GM12864 (cell line): ENCODE data around the gene TNIK.

Experiments
- DNase-seq: peaks from one replicate; pipeline ENCODE4 v3.0.0-alpha.2; 2011; ENCODE audit warnings: low read depth
- H3K4me3 ChIP-seq: 2 replicates; pipeline ENCODE4 v1.5.1; 2011; ENCODE audit warnings: mild to moderate bottlenecking, low read depth, low read length, control low read depth
- TF ChIP-seq, protein P1 (sequence below): IDR thresholded peaks from 2 replicates; pipeline ENCODE4 v1.5.1; 2011; ENCODE audit warnings: low read depth, mild to moderate bottlenecking, moderate library complexity, low read length, control low read depth, inconsistent platforms; ENCODE audit errors: missing control alignments

The TNIK gene

DNA sequence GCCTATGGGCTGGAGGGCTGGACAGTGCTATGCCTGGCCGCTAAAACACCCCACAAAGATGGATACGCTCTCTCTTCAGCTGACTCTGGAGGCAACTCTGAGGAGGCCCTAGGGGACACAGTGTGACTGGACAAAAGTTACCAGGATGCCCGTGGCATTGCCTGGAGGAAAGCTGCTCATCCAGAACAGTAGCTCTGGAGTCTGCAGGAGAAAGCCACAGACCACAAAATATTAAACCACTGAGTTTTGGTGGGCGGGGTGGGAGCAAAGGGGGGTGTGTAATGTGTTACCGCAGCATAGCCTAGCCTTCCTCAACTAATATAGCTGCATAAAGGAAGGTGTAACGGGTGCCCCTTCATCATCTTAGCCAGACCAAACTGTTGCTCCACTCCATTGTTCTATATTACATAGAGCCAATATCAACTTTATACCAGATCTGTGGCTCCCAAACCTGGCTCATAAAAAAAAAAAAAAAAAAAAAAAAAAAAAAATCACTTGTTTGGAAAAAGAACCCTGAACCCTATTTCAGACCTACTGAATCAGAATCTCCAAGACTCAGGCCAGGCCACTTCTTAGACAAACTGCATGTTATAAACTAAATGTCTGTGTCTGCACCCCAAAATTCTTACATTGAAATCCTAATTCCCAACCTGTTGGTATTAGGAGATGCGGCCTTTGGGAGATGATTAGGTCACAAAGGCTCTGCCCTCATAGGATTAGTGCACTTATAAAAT is 132.6 kb downstream of the TNIK start:
- H3K4me3 ChIP-seq: no peak overlapping the region
- TF ChIP-seq, protein P1, sequence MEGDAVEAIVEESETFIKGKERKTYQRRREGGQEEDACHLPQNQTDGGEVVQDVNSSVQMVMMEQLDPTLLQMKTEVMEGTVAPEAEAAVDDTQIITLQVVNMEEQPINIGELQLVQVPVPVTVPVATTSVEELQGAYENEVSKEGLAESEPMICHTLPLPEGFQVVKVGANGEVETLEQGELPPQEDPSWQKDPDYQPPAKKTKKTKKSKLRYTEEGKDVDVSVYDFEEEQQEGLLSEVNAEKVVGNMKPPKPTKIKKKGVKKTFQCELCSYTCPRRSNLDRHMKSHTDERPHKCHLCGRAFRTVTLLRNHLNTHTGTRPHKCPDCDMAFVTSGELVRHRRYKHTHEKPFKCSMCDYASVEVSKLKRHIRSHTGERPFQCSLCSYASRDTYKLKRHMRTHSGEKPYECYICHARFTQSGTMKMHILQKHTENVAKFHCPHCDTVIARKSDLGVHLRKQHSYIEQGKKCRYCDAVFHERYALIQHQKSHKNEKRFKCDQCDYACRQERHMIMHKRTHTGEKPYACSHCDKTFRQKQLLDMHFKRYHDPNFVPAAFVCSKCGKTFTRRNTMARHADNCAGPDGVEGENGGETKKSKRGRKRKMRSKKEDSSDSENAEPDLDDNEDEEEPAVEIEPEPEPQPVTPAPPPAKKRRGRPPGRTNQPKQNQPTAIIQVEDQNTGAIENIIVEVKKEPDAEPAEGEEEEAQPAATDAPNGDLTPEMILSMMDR: no peak
- DNase-seq: no peak

DNA sequence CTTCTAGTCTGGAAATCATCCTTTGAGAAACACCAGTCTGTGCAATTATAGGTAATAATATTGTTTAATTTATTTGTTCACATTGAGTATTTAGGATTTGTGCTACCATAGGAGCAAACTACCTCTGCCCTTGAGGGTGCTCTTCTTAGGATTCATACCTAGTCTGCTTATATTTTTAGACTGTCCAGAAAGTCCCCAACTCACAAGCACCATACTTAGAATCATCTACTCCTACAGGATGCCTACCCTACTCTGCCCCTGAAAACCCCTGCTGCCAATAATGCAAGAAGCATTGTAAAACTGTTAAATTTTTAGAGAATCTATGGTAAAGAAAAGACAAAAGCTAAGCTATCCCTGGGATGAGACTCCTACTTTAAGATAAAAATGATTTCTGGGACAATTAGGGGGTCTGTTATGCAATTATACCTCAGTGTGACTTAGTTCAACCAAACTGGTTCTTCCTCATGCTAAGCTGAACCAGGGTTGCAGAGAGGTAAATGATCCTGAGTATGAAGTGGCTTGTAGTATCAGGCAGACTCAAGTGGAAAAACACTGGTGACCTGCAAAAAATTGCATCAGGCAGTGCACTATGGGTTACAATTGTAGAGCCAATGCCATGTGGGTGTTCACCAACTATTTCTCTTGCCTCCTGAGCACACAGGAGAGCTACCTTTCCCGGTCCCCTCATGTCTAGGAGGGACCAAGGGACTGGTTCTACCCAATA is 133.3 kb downstream of the TNIK start:
- TF ChIP-seq, protein P1: no peak
- H3K4me3 ChIP-seq: no peak overlapping the region
- no peak for DNase-seq

DNA sequence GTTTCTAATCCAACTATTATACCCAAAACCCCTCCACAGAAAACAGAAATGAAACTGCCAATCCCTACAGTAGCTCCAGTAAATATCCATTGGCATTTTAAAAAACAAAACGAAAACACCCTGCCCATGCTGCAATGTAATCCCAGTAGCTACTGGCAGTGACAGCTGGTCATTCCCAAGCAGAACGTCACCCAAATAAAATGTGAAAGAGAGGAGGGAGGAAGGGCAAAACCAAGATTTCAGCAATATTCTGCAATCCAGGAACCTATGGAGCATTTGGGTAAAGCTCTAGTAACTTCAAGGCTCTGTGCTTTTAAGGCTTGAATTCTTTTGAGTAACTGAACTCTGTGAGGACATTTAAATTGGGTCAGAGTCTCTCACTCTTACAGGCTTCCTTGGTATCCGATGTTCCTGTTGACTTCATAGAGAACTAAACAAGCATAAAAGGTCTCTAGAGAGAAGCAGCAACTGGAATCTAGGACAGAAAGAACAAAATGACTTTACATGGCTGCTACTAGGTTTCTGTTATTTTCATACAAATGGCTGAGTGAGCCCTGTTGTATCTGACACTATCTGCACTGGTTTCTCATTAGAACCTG is 136.2 kb downstream of the TNIK start:
- DNase-seq: no peak
- no peak overlapping the region for H3K4me3 ChIP-seq
- TF ChIP-seq, protein P1: no peak

DNA sequence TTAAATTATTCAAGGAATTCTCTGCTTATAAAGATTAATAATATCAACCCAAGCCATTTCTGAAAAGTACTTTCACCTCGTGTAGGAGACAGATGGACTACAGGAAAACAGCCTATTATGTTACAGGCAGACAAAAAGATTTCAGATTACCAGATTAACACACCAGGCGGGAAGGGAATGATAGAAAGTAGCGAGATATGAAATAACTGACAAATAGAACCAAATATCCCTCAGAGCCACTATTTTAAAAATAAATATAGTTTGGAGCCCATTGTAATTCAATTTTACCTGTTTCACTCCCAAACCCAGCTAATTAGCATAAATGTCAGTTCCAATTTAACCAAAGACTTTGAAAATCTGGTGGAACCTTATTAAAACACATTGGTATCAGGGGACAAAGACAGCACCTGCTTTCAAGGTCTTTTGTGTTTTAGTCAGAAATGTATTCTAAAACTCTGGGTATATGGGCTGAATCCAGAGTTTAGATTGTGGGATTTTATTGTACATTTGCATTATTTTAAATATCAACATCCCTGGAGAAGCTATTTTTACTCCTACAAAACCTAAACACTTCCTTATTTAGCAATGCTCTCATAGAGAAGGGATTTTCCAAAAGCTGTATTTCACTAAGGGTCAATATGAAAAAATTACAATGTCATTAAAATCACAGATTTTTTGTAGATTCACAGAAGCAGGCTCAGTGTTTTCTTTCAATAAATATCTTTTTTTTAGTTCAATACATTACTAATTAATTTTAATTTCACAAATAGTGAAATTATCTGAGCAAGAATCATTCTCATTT is 138.4 kb downstream of the TNIK start:
- no peak overlapping the region for H3K4me3 ChIP-seq
- no peak for DNase-seq
- TF ChIP-seq, protein P1: no peak

DNA sequence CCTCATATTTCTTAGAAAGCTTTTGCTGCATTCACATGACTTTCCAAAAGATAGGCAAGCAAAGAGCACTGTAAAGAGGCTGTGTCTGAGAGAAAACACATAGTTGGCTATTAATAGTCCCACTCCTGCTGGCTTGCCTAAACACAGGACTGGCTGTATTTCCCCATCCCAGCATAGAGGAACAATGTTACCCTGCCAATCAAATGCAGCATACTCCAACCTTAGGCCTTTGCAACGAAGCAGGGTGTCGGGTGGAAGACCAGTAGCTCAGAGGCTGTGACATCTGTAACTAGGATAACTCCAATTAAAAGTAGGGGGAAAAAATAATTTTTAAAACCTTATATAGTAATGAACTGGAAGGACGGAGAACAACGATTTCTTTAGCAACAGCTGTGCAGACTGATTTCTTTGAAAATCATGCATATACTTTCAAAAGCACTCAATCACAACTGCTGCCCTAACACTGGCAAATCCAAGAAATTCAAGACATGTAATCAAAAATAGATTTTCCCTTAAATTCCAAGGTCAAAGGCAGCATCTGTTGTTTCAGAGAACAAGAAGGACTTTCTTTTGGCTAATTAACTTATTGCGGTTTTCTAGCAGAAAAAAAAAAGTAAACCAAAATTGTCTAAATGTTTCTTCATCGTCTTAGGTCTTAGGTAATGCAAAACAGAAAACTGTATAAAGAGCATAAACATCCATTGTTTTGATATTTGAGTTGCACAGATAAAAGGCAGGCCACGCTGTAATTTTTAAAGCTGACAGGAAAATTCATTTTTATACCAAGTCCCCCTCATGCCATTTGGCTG is 139.3 kb downstream of the TNIK start:
- H3K4me3 ChIP-seq: no peak overlapping the region
- TF ChIP-seq, protein P1: no peak
- no peak for DNase-seq

DNA sequence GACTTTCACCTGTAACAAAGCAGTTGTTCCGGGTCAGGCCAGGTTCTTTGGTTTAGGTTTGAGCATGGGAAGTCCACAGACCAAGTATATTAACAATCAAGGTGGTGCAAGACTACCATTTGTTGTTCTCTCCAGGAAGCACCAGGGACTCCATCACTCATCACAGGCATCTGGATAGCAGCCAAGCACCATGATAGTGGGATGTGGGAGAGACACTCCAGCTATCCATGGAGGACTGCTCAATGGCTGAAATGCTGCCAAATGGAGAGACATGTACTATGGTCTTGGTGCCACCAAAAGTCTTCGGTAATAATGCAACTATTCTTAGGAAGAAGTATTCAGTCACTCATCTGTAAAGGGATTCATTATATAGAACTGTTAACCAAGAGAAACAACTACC is 143.0 kb downstream of the TNIK start:
- H3K4me3 ChIP-seq: no peak overlapping the region
- TF ChIP-seq, protein P1: no peak
- no peak for DNase-seq
